Naive thymus-derived CD4-positive, alpha-beta T cell (primary cell): ENCODE measurements around the gene CCDC136. TPM values are rescaled to one million over a fixed set of nuclear protein-coding genes. Genes with fewer than 3 reads are reported as not detected.

Experiments used
- ATAC-seq: fragments of 150-1000 bp; cut with Tn5 transposase; 2 replicates; pipeline ENCODE4 v1.10.0; 2021; ENCODE audit warnings: mild to moderate bottlenecking, moderate library complexity
- CTCF ChIA-PET: fragments of 350-600 bp; sonication (Branson Sonifier 250); formaldehyde crosslinking; loops from one replicate; lab custom pipeline; 2021; ENCODE audit warnings: antibody characterized with exemption; lab: Charles Lee
- POLR2A ChIA-PET: fragments of 350-600 bp; sonication (Branson Sonifier 250); formaldehyde crosslinking; loops from one replicate; lab custom pipeline; 2021; ENCODE audit warnings: antibody characterized with exemption, inconsistent platforms; lab: Charles Lee
- DNase-seq, 9 donors: peaks; one replicate each; pipeline versions ENCODE4 v3.0.0 to v3.0.0-alpha.2; 2020 to 2022; ENCODE audit warnings: mixed read lengths in 1 of 9
- H3K27ac ChIP-seq: one replicate; pipeline ENCODE4 v1.7.0; 2013; ENCODE audit warnings: mild to moderate bottlenecking, low read depth, low read length, moderate library complexity
- H3K27me3 ChIP-seq, 2 donors: one replicate each; pipeline ENCODE4 v1.7.0; 2013; ENCODE audit warnings: low read length in 2 of 2, mild to moderate bottlenecking in 2 of 2, moderate library complexity in 2 of 2; ENCODE audit not compliant: control insufficient read depth in 2 of 2, insufficient read depth in 2 of 2
- H3K36me3 ChIP-seq, 3 experiments: 1 replicate in 2 of 3; 2 replicates in 1 of 3; pipeline ENCODE4 v1.7.0; 2013; ENCODE audit warnings: low read length in 3 of 3, mild to moderate bottlenecking in 3 of 3, moderate library complexity in 1 of 3; ENCODE audit not compliant: insufficient read depth in 3 of 3, control insufficient read depth in 2 of 3
- H3K4me1 ChIP-seq, 2 donors: one replicate each; pipeline ENCODE4 v1.7.0; 2013; ENCODE audit warnings: low read length in 2 of 2, mild to moderate bottlenecking in 2 of 2, moderate library complexity in 1 of 2; ENCODE audit not compliant: control insufficient read depth in 2 of 2, insufficient read depth in 2 of 2
- H3K4me3 ChIP-seq: 2 replicates; pipeline ENCODE4 v1.7.0; 2013; ENCODE audit warnings: mild to moderate bottlenecking, low read length
- H3K9me3 ChIP-seq, 3 experiments: 1 replicate in 2 of 3; 2 replicates in 1 of 3; pipeline ENCODE4 v1.7.0; 2013; ENCODE audit warnings: low read length in 3 of 3; ENCODE audit not compliant: control insufficient read depth in 2 of 3
- H3K27ac Mint-ChIP-seq, 9 donors: one replicate each; pipeline ENCODE4 v1.8.0; 2020 to 2022; ENCODE audit warnings: mixed read lengths in 9 of 9, mild to moderate bottlenecking in 8 of 9, moderate library complexity in 5 of 9, inconsistent platforms in 2 of 9
- H3K27me3 Mint-ChIP-seq, 5 donors: one replicate each; pipeline ENCODE4 v1.8.0; 2021 to 2022; ENCODE audit warnings: mixed read lengths in 5 of 5, mild to moderate bottlenecking in 1 of 5
- H3K36me3 Mint-ChIP-seq, 5 donors: one replicate each; pipeline ENCODE4 v1.8.0; 2020 to 2022; ENCODE audit warnings: mixed read lengths in 5 of 5, mild to moderate bottlenecking in 3 of 5, inconsistent platforms in 1 of 5
- H3K4me1 Mint-ChIP-seq, 7 donors: one replicate each; pipeline ENCODE4 v1.8.0; 2020 to 2022; ENCODE audit warnings: mixed read lengths in 7 of 7, mild to moderate bottlenecking in 3 of 7, inconsistent platforms in 1 of 7
- H3K4me3 Mint-ChIP-seq, 10 donors: one replicate each; pipeline ENCODE4 v1.8.0; 2020 to 2022; ENCODE audit warnings: mild to moderate bottlenecking in 10 of 10, mixed read lengths in 10 of 10, moderate library complexity in 6 of 10, inconsistent platforms in 2 of 10
- H3K9me3 Mint-ChIP-seq, 11 donors: one replicate each; pipeline ENCODE4 v1.8.0; 2020 to 2022; ENCODE audit warnings: mixed read lengths in 11 of 11, mild to moderate bottlenecking in 4 of 11, inconsistent platforms in 1 of 11, moderate library complexity in 1 of 11
- intact Hi-C, 2 donors: fragments of 100-400 bp; cut with micrococcal nuclease; formaldehyde crosslinking; loops; one replicate each; pipeline ENCODE4 v1.15.1; 2023
- polyA plus RNA-seq, 2 donors: library from polyadenylated mRNA; unstranded; fragments of 300-500 nt; fragmentation: Illumina TruSeq; gene quantifications; one replicate each; pipeline ENCODE4 v1.2.3, GENCODE V29; 2021
- total RNA-seq, 6 experiments: library from RNA in 5 of 6; stranded (reverse) in 5 of 6; gene quantifications; 1 replicate in 5 of 6; 2 replicates in 1 of 6; pipeline ENCODE4 v1.2.3 and lab custom pipeline; 2021 to 2026

Gene CCDC136
- total and polyA plus RNA-seq, 7 experiments from 2014 or later, result 0.70 to 14.0 (median 7.2) TPM

GRCh38 chr7:128799451-128799850, 7.7 kb downstream of the CCDC136 start:
- no peak for ATAC-seq
- Histone ChIP-seq H3K4me3 (no peak overlapping the region), H3K27ac (no peak overlapping the region), H3K4me1 (no peaks in the 10 kb centered on the region), H3K9me3 (no peaks in the 10 kb centered on the region), H3K27me3 (no peaks in the 10 kb centered on the region), H3K36me3 (peaks cover 0 to 2% (median 0%) of the 10 kb centered on the region in 3 experiments)
- no peak overlapping the region for H3K27ac Mint-ChIP-seq
- no peaks in the 10 kb centered on the region for H3K4me1 Mint-ChIP-seq
- POLR2A ChIA-PET, result interaction anchor here (0.7 kb wide), 1 partner anchor 1398 kb away, joined by 4 read pairs; no protein-coding TSS in a partner anchor
- H3K27me3 Mint-ChIP-seq, result no peaks in the 10 kb centered on the region
- DNase-seq, result no peak
- intact Hi-C loops, result no loop called here
- CTCF ChIA-PET, result no interaction called here
- peaks cover 0 to 23% (median 13%) of the 10 kb centered on the region in 5 donors for H3K36me3 Mint-ChIP-seq
- H3K4me3 Mint-ChIP-seq, result no peak overlapping the region
- H3K9me3 Mint-ChIP-seq, result no peaks in the 10 kb centered on the region

- POLR2A ChIA-PET, result no interaction called here
- no peaks in the 10 kb centered on the region for H3K9me3 ChIP-seq
- Mint-ChIP-seq H3K4me3 (no peak overlapping the region), H3K4me1 (no peaks in the 10 kb centered on the region), H3K36me3 (peaks cover 0 to 27% (median 13%) of the 10 kb centered on the region in 5 donors), H3K27ac (no peak overlapping the region), H3K27me3 (no peaks in the 10 kb centered on the region), H3K9me3 (no peaks in the 10 kb centered on the region)
- no peak overlapping the region for H3K27ac ChIP-seq
- CTCF ChIA-PET, result no interaction called here
- no peak for DNase-seq
- no peak for ATAC-seq
- H3K36me3 ChIP-seq, result peaks cover 0 to 14% (median 0%) of the 10 kb centered on the region in 3 experiments
- intact Hi-C loops, result no loop called here
- H3K4me1 ChIP-seq, result no peaks in the 10 kb centered on the region
- no peaks in the 10 kb centered on the region for H3K27me3 ChIP-seq
- no peak overlapping the region for H3K4me3 ChIP-seq
Observed at GRCh38 chr7:128800567-128800966, 8.8 kb downstream of the CCDC136 start.

GRCh38 chr7:128801003-128801402, 9.2 kb downstream of the CCDC136 start:
- Mint-ChIP-seq H3K4me1 (no peaks in the 10 kb centered on the region), H3K9me3 (no peaks in the 10 kb centered on the region), H3K27me3 (no peaks in the 10 kb centered on the region), H3K36me3 (peaks cover 0 to 28% (median 13%) of the 10 kb centered on the region in 5 donors), H3K27ac (peak overlapping the region in 1 of 9 donors; percentile 37), H3K4me3 (no peak overlapping the region)
- H3K4me3 ChIP-seq, result no peak overlapping the region
- ATAC-seq, result no peak
- H3K27ac ChIP-seq, result no peak overlapping the region
- CTCF ChIA-PET, result no interaction called here
- intact Hi-C loops, result no loop called here
- no peaks in the 10 kb centered on the region for H3K4me1 ChIP-seq
- POLR2A ChIA-PET, result no interaction called here
- no peak for DNase-seq
- no peaks in the 10 kb centered on the region for H3K27me3 ChIP-seq
- H3K9me3 ChIP-seq, result no peaks in the 10 kb centered on the region
- H3K36me3 ChIP-seq, result peaks cover 0 to 18% (median 0%) of the 10 kb centered on the region in 3 experiments

- H3K27ac Mint-ChIP-seq, result no peak overlapping the region
- POLR2A ChIA-PET, result no interaction called here
Observed at GRCh38 chr7:128801667-128802418, 10.1 kb downstream of the CCDC136 start.

GRCh38 chr7:128804484-128804883, 12.7 kb downstream of the CCDC136 start:
- intact Hi-C loops, result no loop called here
- H3K9me3 Mint-ChIP-seq, result no peaks in the 10 kb centered on the region
- no peaks in the 10 kb centered on the region for H3K4me1 ChIP-seq
- no peak overlapping the region for H3K4me3 ChIP-seq
- no peaks in the 10 kb centered on the region for H3K27me3 Mint-ChIP-seq
- H3K27ac ChIP-seq, result no peak overlapping the region
- H3K27ac Mint-ChIP-seq, result no peak overlapping the region
- no peak for DNase-seq
- no peaks in the 10 kb centered on the region for H3K9me3 ChIP-seq
- ATAC-seq, result no peak
- no peak overlapping the region for H3K4me3 Mint-ChIP-seq
- H3K36me3 ChIP-seq, result peaks cover 0 to 22% (median 0%) of the 10 kb centered on the region in 3 experiments
- no peaks in the 10 kb centered on the region for H3K4me1 Mint-ChIP-seq
- peaks cover 0 to 32% (median 15%) of the 10 kb centered on the region in 5 donors for H3K36me3 Mint-ChIP-seq
- CTCF ChIA-PET, result no interaction called here
- POLR2A ChIA-PET, result no interaction called here
- no peaks in the 10 kb centered on the region for H3K27me3 ChIP-seq

More at GRCh38 chr7:128801667-128802418, 10.1 kb downstream of the CCDC136 start:
- intact Hi-C loops, result no loop called here
- peaks cover 0 to 36% (median 20%) of the 10 kb centered on the region in 5 donors for H3K36me3 Mint-ChIP-seq
- H3K4me3 Mint-ChIP-seq, result no peak overlapping the region
- DNase-seq (no peak), ATAC-seq (no peak)
- no peaks in the 10 kb centered on the region for H3K27me3 ChIP-seq
- peaks cover 0 to 22% (median 0%) of the 10 kb centered on the region in 3 experiments for H3K36me3 ChIP-seq
- H3K27ac ChIP-seq, result no peak overlapping the region
- no peaks in the 10 kb centered on the region for H3K9me3 ChIP-seq
- CTCF ChIA-PET, result no interaction called here
- H3K27me3 Mint-ChIP-seq, result no peaks in the 10 kb centered on the region
- no peaks in the 10 kb centered on the region for H3K4me1 Mint-ChIP-seq
- H3K4me3 ChIP-seq, result no peak overlapping the region
- no peaks in the 10 kb centered on the region for H3K4me1 ChIP-seq
- H3K9me3 Mint-ChIP-seq, result no peaks in the 10 kb centered on the region

GRCh38 chr7:128805225-128805624, 13.5 kb downstream of the CCDC136 start:
- Mint-ChIP-seq H3K27ac (no peak overlapping the region), H3K4me1 (no peaks in the 10 kb centered on the region), H3K4me3 (no peak overlapping the region), H3K36me3 (peaks cover 0 to 32% (median 15%) of the 10 kb centered on the region in 5 donors), H3K9me3 (no peaks in the 10 kb centered on the region), H3K27me3 (no peaks in the 10 kb centered on the region)
- no peaks in the 10 kb centered on the region for H3K9me3 ChIP-seq
- no peak overlapping the region for H3K4me3 ChIP-seq
- H3K27ac ChIP-seq, result no peak overlapping the region
- H3K4me1 ChIP-seq, result no peaks in the 10 kb centered on the region
- H3K27me3 ChIP-seq, result no peaks in the 10 kb centered on the region
- H3K36me3 ChIP-seq, result peaks cover 0 to 22% (median 0%) of the 10 kb centered on the region in 3 experiments
- ChIA-PET CTCF (no interaction called here), POLR2A (no interaction called here)
- no peak for ATAC-seq
- intact Hi-C loops, result no loop called here
- no peak for DNase-seq

- Histone ChIP-seq H3K27ac (no peak overlapping the region), H3K36me3 (peaks cover 0 to 22% (median 0%) of the 10 kb centered on the region in 3 experiments), H3K9me3 (no peaks in the 10 kb centered on the region), H3K27me3 (no peaks in the 10 kb centered on the region), H3K4me1 (no peaks in the 10 kb centered on the region), H3K4me3 (no peak overlapping the region)
- DNase-seq (no peak), ATAC-seq (no peak)
- no peaks in the 10 kb centered on the region for H3K9me3 Mint-ChIP-seq
- intact Hi-C loops, result no loop called here
- ChIA-PET CTCF (no interaction called here), POLR2A (no interaction called here)
- no peak overlapping the region for H3K27ac Mint-ChIP-seq
- peaks cover 0 to 26% (median 7%) of the 10 kb centered on the region in 5 donors for H3K36me3 Mint-ChIP-seq
- no peaks in the 10 kb centered on the region for H3K4me1 Mint-ChIP-seq
- no peaks in the 10 kb centered on the region for H3K27me3 Mint-ChIP-seq
- H3K4me3 Mint-ChIP-seq, result no peak overlapping the region
Observed at GRCh38 chr7:128807191-128807590, 15.4 kb downstream of the CCDC136 start.
